ENCODE measurements around the gene PPRC1. TPM values are rescaled to one million over a fixed set of nuclear protein-coding genes. Genes with fewer than 3 reads are reported as not detected.

The PPRC1 gene
- total and polyA plus RNA-seq, 10 donors, result 12.1 to 52.5 (median 26.5) TPM

DNA sequence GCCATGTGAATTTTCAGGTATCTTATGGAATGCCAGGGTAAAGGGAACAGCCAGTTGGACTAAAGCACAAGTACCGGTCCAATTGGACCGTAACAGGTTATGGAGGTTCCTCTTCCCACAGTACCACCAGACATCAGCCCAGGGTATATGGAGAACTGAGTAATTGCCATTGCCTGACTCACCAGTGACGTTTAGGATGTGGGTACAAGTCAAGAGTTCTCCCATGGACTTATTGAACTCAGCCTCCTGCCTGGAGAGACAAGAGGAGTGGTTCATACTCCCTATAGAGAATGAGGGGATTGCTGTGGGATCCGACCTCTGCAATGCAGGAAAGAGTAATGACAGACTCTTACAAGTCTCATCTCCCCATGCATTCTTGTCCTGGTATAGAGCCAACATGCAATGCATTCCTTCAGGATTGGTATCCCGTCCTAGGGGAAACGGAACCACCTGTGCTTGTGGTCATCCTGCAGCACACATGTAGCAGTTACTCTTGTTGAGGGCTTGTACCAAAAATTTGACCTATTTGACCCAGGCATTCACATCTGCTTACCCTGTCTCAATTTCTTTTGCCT is 62.5 kb downstream of the PPRC1 start:
- H3K9me3 ChIP-seq, result peaks cover 0 to 21% (median 10%) of the 10 kb centered on the region in 8 donors
- intact Hi-C loops (cut with DNase I; ENCODE audit: low total_unique reads), result no loop called here
- H3K27ac ChIP-seq, result no peak overlapping the region
- TF ChIP-seq, protein P1, sequence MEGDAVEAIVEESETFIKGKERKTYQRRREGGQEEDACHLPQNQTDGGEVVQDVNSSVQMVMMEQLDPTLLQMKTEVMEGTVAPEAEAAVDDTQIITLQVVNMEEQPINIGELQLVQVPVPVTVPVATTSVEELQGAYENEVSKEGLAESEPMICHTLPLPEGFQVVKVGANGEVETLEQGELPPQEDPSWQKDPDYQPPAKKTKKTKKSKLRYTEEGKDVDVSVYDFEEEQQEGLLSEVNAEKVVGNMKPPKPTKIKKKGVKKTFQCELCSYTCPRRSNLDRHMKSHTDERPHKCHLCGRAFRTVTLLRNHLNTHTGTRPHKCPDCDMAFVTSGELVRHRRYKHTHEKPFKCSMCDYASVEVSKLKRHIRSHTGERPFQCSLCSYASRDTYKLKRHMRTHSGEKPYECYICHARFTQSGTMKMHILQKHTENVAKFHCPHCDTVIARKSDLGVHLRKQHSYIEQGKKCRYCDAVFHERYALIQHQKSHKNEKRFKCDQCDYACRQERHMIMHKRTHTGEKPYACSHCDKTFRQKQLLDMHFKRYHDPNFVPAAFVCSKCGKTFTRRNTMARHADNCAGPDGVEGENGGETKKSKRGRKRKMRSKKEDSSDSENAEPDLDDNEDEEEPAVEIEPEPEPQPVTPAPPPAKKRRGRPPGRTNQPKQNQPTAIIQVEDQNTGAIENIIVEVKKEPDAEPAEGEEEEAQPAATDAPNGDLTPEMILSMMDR (IDR thresholded peaks at IDR 0.05 in 8 of 11, conservative IDR thresholded peaks at IDR 0.05 in 3 of 11), result no peak
- TF ChIP-seq POLR2A (IDR thresholded peaks at IDR 0.05) (no peak), POLR2AphosphoS5 (IDR thresholded peaks at IDR 0.05) (no peak)
- H3K36me3 ChIP-seq, result no peaks in the 10 kb centered on the region
- 68 to 88% (median 81%) methylated on average over 6 of the region's 6 CpGs for WGBS, 5 donors
- no peak for DNase-seq
- no peaks in the 10 kb centered on the region for H3K4me1 ChIP-seq
- no peak overlapping the region for H3K4me3 ChIP-seq
- no peaks in the 10 kb centered on the region for H3K27me3 ChIP-seq (replicated peaks in 1 of 7)

DNA sequence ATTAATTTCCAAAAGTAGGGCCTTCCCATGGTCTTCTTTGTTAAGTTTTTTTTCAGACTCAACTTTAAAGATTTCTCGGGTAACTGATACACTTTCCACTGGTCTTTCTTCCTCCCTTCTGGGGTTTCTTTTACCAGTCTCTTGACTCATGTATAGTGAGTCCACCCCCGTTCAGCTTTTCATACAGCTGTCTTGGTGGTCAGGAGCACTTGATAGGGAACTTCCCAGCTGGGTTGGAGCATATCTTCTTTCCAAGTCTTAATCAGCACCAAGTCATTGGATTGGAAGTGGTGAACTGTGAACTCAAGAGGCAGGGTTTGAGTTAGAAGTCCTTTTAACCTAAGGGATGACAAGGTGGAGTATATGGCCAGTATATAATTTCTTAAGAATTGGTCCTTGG is 64.1 kb downstream of the PPRC1 start:
- 49 to 76% (median 71%) methylated on average over 2 of the region's 2 CpGs for WGBS, 5 donors
- Histone ChIP-seq H3K27ac (no peak overlapping the region), H3K27me3 (replicated peaks in 1 of 7) (no peaks in the 10 kb centered on the region), H3K9me3 (peaks cover 0 to 8% (median 3%) of the 10 kb centered on the region in 8 donors), H3K4me1 (peaks cover 0 to 13% (median 3%) of the 10 kb centered on the region in 6 donors), H3K36me3 (no peaks in the 10 kb centered on the region), H3K4me3 (no peak overlapping the region)
- no peak for DNase-seq
- intact Hi-C loops (cut with DNase I; ENCODE audit: low total_unique reads), result no loop called here
- no peak for TF ChIP-seq POLR2A (IDR thresholded peaks at IDR 0.05)

DNA sequence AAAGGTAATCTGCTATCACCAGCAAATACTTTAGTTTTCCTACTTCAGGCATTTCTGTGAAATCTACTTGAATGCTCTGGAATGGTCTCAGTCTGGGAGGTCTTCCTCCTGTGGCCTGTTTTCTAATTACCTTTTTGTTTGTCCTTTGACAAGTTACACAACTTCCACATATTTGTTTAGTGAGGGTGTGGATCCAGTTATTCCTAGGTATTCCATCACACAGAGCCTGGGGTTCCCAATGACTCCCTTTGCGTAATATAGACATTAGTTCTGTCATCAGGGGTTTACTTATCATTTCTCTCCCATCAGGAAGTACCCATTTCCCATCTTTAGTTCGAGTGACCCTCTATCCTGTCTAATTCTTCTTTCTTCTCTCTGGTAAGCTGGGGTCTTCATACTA is 65.2 kb downstream of the PPRC1 start:
- no peaks in the 10 kb centered on the region for H3K9me3 ChIP-seq
- H3K4me3 ChIP-seq, result no peak overlapping the region
- no peaks in the 10 kb centered on the region for H3K27me3 ChIP-seq (replicated peaks in 1 of 7)
- no peak for DNase-seq
- H3K27ac ChIP-seq, result no peak overlapping the region
- no peaks in the 10 kb centered on the region for H3K36me3 ChIP-seq
- peaks cover 0 to 18% (median 3%) of the 10 kb centered on the region in 6 donors for H3K4me1 ChIP-seq
- 61 to 78% (median 65%) methylated on average over 2 of the region's 2 CpGs for WGBS, 5 donors
- intact Hi-C loops (cut with DNase I; ENCODE audit: low total_unique reads), result no loop called here
- no peak for TF ChIP-seq POLR2AphosphoS5 (IDR thresholded peaks at IDR 0.05)
- TF ChIP-seq, protein P1 (IDR thresholded peaks at IDR 0.05 in 8 of 11, conservative IDR thresholded peaks at IDR 0.05 in 3 of 11), result no peak

Small RNAs within 50 kb of the gene (small RNA-seq; reads per million reads assigned to genes)
- gene AL500527.1 (0 reads per million in 4 donors), gene AL500527.2 (0 reads per million in 4 donors)

Other genes with a start within 250 kb of the PPRC1 start
- 10 to 100 TPM; 19.4 to 37.4 (median 25.8) TPM for gene ARMH3, start 76.9 kb upstream of the PPRC1 start, total RNA-seq
- 10 to 100 TPM; 11.6 to 13.5 (median 13.5) TPM for gene ARMH3, start 76.9 kb upstream of the PPRC1 start, polyA plus RNA-seq
- 10 to 100 TPM; 15.9 to 29.5 (median 21.9) TPM for gene HPS6, start 67.7 kb upstream of the PPRC1 start, total RNA-seq
- gene HPS6, start 67.7 kb upstream of the PPRC1 start, polyA plus RNA-seq, result 10 to 100 TPM in 2 of 3 donors, 1 to 10 TPM in 1; 7.2 to 14.1 (median 10.8) TPM
- gene LDB1, start 12.7 kb upstream of the PPRC1 start, total RNA-seq, result 10 to 100 TPM; 59.3 to 89.9 (median 71.1) TPM
- gene LDB1, start 12.7 kb upstream of the PPRC1 start, polyA plus RNA-seq, result 10 to 100 TPM; 22.5 to 50.2 (median 25.4) TPM
- gene NOLC1, start 19.3 kb downstream of the PPRC1 start, total RNA-seq, result 10 to 100 TPM; 37.2 to 60.0 (median 42.3) TPM
- gene NOLC1, start 19.3 kb downstream of the PPRC1 start, polyA plus RNA-seq, result 10 to 100 TPM; 24.6 to 36.1 (median 34.8) TPM
- gene ELOVL3, start 93.3 kb downstream of the PPRC1 start, total RNA-seq, result 1 to 10 TPM in 1 of 7 donors, under 1 TPM in 4, not detected in 2; 0.26 to 2.0 (median 0.64) TPM
- 1 to 10 TPM in 2 of 3 donors, under 1 TPM in 1; 0.08 to 1.1 (median 1.1) TPM for gene ELOVL3, start 93.3 kb downstream of the PPRC1 start, polyA plus RNA-seq
- gene PITX3, start 108.5 kb downstream of the PPRC1 start, total RNA-seq, result not detected
- gene PITX3, start 108.5 kb downstream of the PPRC1 start, polyA plus RNA-seq, result not detected
- gene GBF1, start 112.5 kb downstream of the PPRC1 start, total RNA-seq, result 10 to 100 TPM; 36.4 to 42.1 (median 41.3) TPM
- 10 to 100 TPM in 1 of 3 donors, 1 to 10 TPM in 2; 5.8 to 11.5 (median 7.3) TPM for gene GBF1, start 112.5 kb downstream of the PPRC1 start, polyA plus RNA-seq

Data from spleen (tissue), 11 donors.